GM13977 (cell line): ENCODE data around the gene WFIKKN1.
A peak's percentile ranks its signal among the peaks of the same experiment; 100 is the strongest.
"Not testable (repeated sequence)": the region's sequence is repeated elsewhere in the genome, so short reads cannot be mapped to it uniquely, and the experiment has no call there.

Experiments used
- DNase-seq: peaks from one replicate; pipeline ENCODE4 v3.0.0; 2012; ENCODE audit warnings: low spot score
- in situ Hi-C: fragments of 300-500 bp; cut with MboI; formaldehyde crosslinking; loops from one replicate; pipeline ENCODE4 v1.12.0; 2022; ENCODE audit warnings: low sequenced_read_pairs, low pct_unique_long_range_greater_than_20kb, mixed read lengths, inconsistent platforms; ENCODE audit not compliant: unreplicated experiment
- TF ChIP-seq, protein P1 (sequence below): IDR thresholded peaks from 2 replicates; pipeline ENCODE4 v1.5.1; 2012; ENCODE audit warnings: mild to moderate bottlenecking, control low read depth; ENCODE audit not compliant: insufficient read depth; ENCODE audit errors: extremely low read depth, missing control alignments

Gene WFIKKN1

DNA sequence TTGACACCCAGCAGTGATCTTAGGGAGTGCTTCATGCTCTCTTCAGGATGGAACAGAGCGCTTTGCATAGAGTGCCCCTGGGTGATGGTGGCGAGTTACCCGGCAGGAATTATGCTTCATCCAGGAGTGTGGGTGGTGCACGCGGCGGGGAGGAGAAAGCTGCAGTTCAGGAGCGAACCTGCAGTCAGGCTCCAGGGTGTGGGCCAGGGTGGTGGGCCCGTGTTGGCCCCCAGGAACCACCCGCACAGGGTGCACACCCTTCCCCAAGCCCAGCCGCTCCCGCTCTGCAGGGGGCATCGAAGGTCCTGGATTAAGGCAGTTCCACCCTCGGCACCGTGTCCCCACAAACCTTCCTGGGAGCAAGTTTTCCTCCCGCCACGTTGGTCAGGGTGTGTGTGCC lies 37.0 kb upstream of the WFIKKN1 start:
- in situ Hi-C loops = no loop called here
- no peak for DNase-seq
- TF ChIP-seq, protein P1, sequence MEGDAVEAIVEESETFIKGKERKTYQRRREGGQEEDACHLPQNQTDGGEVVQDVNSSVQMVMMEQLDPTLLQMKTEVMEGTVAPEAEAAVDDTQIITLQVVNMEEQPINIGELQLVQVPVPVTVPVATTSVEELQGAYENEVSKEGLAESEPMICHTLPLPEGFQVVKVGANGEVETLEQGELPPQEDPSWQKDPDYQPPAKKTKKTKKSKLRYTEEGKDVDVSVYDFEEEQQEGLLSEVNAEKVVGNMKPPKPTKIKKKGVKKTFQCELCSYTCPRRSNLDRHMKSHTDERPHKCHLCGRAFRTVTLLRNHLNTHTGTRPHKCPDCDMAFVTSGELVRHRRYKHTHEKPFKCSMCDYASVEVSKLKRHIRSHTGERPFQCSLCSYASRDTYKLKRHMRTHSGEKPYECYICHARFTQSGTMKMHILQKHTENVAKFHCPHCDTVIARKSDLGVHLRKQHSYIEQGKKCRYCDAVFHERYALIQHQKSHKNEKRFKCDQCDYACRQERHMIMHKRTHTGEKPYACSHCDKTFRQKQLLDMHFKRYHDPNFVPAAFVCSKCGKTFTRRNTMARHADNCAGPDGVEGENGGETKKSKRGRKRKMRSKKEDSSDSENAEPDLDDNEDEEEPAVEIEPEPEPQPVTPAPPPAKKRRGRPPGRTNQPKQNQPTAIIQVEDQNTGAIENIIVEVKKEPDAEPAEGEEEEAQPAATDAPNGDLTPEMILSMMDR = no peak

DNA sequence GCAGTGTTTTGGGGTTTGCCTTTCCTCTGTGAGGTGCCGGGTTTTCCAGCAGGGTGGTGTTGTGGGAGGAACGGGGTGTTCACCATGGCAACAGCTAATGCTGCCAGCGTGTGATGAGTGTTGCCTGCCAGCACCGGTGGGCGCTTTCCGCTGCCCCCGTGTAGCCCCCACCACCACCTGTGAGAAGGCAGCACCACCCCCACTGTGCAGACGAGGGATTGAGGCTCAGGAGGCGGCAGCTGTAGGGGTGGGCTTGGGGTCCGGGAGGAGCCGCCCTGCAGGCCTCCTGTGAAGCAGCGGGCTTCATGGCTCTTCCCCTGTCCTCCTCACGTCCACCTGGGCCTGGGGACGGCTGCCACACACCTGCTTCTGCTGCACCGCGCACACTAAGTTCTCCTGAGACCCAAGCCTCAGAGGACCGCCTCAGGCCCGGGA lies 35.7 kb upstream of the WFIKKN1 start:
- TF ChIP-seq, protein P1 = no peak
- no peak for DNase-seq
- in situ Hi-C loops = no loop called here

DNA sequence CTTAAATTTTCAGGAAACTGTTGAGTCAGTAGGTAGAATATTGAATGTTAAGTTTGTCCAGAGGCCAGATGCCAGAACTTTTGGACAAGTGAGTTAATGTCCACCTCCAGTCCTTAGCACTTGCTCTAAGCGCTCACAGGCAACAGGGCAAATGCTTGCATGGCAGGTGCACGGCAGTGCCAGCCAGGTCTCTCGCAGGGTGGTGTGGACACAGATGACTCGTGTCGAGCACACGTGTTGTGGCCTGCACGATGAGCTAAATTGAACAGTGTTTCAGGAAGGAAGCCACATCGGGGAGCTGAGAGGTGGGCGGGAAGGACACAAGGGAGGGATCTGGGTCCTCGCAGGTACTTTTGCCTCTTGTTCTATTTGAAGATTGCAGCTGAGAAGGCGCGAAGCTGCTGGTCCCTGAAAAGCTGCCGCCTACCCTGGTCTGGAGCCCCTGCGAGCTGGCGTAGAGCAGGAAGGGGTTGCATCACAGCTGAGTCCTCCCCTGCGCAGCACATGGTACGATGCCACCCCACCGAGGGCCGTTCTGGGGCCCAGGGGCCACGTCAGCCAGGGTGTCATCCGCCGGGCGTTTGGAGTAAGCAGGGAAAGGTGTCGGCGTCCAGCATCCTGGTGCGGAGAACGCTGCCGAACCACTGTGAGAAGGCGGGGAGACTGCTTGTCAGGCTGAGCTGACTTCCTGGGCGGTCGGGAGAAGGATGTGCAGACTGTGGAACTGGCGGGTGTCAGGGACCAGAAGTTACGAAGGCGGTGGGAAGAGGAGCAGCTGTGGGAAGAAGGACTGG lies 34.6 kb upstream of the WFIKKN1 start:
- TF ChIP-seq, protein P1 = no peak
- in situ Hi-C loops = no loop called here

DNA sequence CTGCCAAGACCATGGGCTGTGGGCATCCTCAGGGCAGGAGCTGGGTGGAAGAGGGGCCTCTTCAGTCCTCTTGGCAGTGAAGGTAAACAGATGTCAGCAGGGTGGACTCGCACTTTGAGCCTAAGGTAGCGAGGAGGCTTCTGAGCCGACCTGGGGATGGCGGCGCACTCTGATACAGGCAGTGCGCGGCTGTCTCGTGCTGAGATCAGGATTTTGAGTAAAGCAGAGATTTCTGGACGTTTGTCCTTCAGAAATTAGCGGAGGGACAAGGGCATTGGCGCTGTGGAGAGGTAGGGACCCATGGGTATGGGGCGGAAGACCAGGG lies 34.1 kb upstream of the WFIKKN1 start:
- in situ Hi-C loops = no loop called here
- TF ChIP-seq, protein P1 = no peak
- DNase-seq = no peak

More for the DNA sequence above, 34.6 kb upstream of the WFIKKN1 start:
- DNase-seq = no peak

DNA sequence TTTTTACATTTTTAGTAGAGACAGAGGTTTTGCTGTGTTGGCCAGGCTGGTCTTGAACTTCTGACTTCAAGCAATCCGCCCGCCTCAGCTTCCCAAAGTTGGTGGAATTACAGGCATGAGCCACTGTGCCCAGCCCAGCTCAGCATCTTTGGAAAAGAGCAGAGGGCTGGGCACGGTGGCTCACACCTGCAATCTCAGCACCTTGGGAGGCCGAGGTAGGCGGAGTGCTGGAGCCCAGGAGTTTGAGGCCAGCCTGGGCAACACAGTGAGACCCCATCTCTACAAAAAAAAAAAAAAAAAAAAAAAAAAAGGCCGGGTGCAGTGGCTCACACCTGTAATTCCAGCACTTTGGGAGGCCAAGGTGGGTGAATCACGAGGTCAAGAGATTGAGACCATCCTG lies 33.1 kb upstream of the WFIKKN1 start:
- DNase-seq, in situ Hi-C loops: not testable (repeated sequence)

DNA sequence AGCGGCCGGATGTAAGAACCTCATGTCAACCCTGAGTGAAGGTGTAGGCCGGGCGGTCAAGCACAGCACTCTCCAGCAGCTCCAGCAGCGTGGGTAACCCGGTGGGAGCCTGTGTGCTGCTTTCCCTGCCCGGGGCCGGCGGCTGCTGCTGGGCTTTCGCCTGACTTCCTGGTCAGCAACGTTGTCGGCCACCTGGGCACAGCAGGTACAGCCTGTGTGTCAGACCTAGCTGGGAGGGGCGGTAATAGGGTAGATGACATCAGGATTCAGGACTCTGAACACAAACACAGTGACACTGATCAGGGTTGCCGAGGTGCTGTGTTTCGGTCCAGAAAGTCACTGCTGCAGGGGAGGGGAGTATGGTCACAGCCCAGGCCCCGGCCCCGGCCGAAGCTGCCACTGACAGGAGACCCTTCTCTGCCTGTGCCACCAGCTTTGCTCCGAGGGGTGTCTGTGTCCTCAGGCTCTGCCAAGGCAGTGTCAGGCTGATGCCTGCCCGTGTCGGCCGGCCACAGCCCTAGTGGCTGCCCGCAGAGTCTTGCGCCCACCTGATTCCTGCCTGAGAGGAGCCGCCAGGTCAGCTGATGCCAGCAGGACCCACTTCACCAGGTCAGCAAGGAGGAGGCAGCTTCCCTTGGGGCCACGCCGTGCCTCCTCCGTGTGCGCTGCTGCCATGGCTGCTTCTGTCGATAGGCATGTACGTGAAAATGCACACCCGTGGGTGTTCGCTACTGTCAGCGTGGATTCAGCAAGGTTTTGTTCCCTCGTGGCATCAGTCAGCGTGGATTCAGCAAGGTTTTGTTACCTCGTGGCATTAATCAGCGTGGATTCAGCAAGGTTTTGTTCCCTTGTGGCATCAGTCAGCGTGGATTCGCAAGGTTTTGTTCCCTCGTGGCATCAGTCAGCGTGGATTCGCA lies 31.7 kb upstream of the WFIKKN1 start:
- no peak for DNase-seq
- in situ Hi-C loops = no loop called here
- TF ChIP-seq, protein P1 = no peak

DNA sequence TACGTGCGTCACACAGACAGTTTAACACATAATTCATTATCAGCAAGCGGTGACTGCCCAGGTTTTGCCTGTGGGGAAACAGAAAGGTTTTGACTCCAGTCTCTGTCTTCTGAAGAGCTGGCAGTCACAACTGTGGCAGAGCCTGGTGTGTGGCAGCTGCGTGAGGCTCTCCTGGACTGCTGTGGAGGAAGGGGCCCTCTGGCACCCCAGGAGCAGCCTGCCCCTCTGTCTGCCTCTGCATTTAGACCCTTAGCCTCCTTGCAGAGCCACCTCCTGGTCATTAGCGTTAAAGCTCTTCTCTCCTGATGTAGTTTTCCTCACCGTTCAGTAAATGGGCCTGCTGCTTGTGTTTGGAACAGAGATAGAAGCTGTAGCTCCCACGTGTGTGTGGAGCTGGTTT lies 30.0 kb upstream of the WFIKKN1 start:
- in situ Hi-C loops = no loop called here
- no peak for DNase-seq
- TF ChIP-seq, protein P1 = peak; percentile 29
